T-cell (primary cell): ENCODE measurements around the gene YEATS2. TPM values are rescaled to one million over a fixed set of nuclear protein-coding genes. Genes with fewer than 3 reads are reported as not detected.

ENCODE experiments used
- ATAC-seq, 4 experiments: fragments of 200-7000 bp in 3 of 4; fragments of 150-1000 bp in 1 of 4; cut with Tn5 transposase; replicated peaks in 1 of 4; 1 replicate in 3 of 4; 2 replicates in 1 of 4; pipeline ENCODE4 v1.10.0; 2021; ENCODE audit warnings: moderate library complexity in 3 of 4, mild to moderate bottlenecking in 2 of 4, moderate number of reproducible peaks in 1 of 4
- CTCF ChIA-PET, 2 donors: fragments of 300-600 bp; sonication (Branson Sonifier 250); formaldehyde crosslinking; loops; one replicate each; lab custom pipeline; 2022; ENCODE audit warnings: antibody characterized with exemption in 2 of 2; lab: Charles Lee
- POLR2A ChIA-PET, 2 donors: fragments of 300-600 bp; sonication (Branson Sonifier 250); formaldehyde crosslinking; loops; one replicate each; lab custom pipeline; 2022; ENCODE audit warnings: antibody characterized with exemption in 2 of 2; lab: Charles Lee
- DNase-seq, 35 experiments: peaks; one replicate each; pipeline versions ENCODE4 v3.0.0 to v3.0.0-alpha.2; 2013 to 2023
- H3K27ac ChIP-seq: one replicate; pipeline ENCODE4 v1.5.1; 2013; ENCODE audit warnings: low read length
- H3K27me3 ChIP-seq, 2 experiments: replicated peaks in 1 of 2; 1 replicate in 1 of 2; 2 replicates in 1 of 2; pipeline versions ENCODE4 v1.6.1 to v1.7.0; 2013; ENCODE audit warnings: low read length in 1 of 2, mixed read lengths in 1 of 2; ENCODE audit not compliant: control insufficient read depth in 2 of 2, insufficient read depth in 2 of 2; ENCODE audit errors: extremely low read depth in 1 of 2
- H3K36me3 ChIP-seq, 2 donors: 1 replicate in 1 of 2; 2 replicates in 1 of 2; pipeline versions ENCODE4 v1.6.1 to v1.7.0; 2013; ENCODE audit warnings: low read length in 1 of 2; ENCODE audit not compliant: control insufficient read depth in 2 of 2, insufficient read depth in 1 of 2; ENCODE audit errors: extremely low read depth in 1 of 2
- H3K4me1 ChIP-seq, 2 experiments: 1 replicate in 1 of 2; 2 replicates in 1 of 2; pipeline versions ENCODE4 v1.6.1 to v1.7.0; 2013; ENCODE audit warnings: low read length in 2 of 2, mixed read lengths in 1 of 2; ENCODE audit not compliant: insufficient read depth in 2 of 2, control insufficient read depth in 1 of 2; ENCODE audit errors: extremely low read depth in 1 of 2
- H3K4me3 ChIP-seq, 2 donors: 1 replicate in 1 of 2; 2 replicates in 1 of 2; pipeline versions ENCODE4 v1.5.1 to v1.7.0; 2013; ENCODE audit warnings: mild to moderate bottlenecking in 2 of 2, low read length in 1 of 2, moderate library complexity in 1 of 2; ENCODE audit not compliant: control insufficient read depth in 1 of 2; ENCODE audit errors: extremely low read depth in 1 of 2
- H3K9me3 ChIP-seq: 2 replicates; pipeline ENCODE4 v1.7.0; 2013
- H3K27ac Mint-ChIP-seq, 2 donors: one replicate each; pipeline ENCODE4 v1.8.0; 2020 to 2021; ENCODE audit warnings: mild to moderate bottlenecking in 2 of 2, mixed read lengths in 2 of 2
- H3K27me3 Mint-ChIP-seq, 2 donors: one replicate each; pipeline ENCODE4 v1.8.0; 2021 to 2022; ENCODE audit warnings: mixed read lengths in 2 of 2
- H3K36me3 Mint-ChIP-seq: one replicate; pipeline ENCODE4 v1.8.0; 2021; ENCODE audit warnings: mixed read lengths
- H3K4me1 Mint-ChIP-seq, 3 donors: one replicate each; pipeline ENCODE4 v1.8.0; 2020 to 2022; ENCODE audit warnings: mixed read lengths in 3 of 3, mild to moderate bottlenecking in 1 of 3
- H3K4me3 Mint-ChIP-seq, 3 donors: one replicate each; pipeline ENCODE4 v1.8.0; 2020 to 2022; ENCODE audit warnings: mild to moderate bottlenecking in 3 of 3, mixed read lengths in 3 of 3, moderate library complexity in 3 of 3
- H3K9me3 Mint-ChIP-seq, 3 donors: one replicate each; pipeline ENCODE4 v1.8.0; 2020 to 2022; ENCODE audit warnings: mixed read lengths in 3 of 3
- WGBS: methylation state at CpG from one replicate; pipeline ENCODE4 v1.1.5; 2013; ENCODE audit warnings: missing lambda C conversion rate; ENCODE audit not compliant: insufficient coverage; 5-methylcytosine and 5-hydroxymethylcytosine counted together
- total RNA-seq, 35 experiments: library from RNA in 6 of 35; stranded (reverse) in 6 of 35; fragments of 120-200 nt in 1 of 35; gene quantifications; one replicate each; pipeline versions ENCODE4 v1.2.1 to v1.2.4 and lab custom pipeline; 2013 to 2026

YEATS2 gene
- total RNA-seq, 5 donors from 2014 or later (not counting 1 experiment from before 2014, with no cell fraction given): 23.8 to 26.2 (median 25.2) TPM

DNA sequence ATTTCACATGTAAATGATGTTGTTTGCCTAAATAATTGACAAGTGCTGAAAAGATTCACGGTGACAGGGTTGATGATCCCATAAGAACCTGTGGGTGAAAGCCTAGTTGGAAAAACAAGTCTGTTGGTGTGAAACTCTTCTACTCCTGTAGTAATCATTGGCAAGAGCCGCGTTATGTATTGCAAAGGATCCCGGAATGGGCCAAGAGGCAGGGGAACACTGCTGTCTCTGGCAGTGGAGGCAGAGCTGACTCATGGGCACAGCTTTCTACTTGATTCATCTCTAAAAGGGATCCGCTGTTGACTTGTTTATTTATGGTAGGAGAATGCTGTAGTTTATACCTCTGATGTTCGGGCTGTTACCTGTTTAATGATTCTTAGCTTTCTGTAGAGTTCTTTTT, 64.7 kb downstream of the YEATS2 start:
- Mint-ChIP-seq H3K27me3 (no peaks in the 10 kb centered on the region), H3K9me3 (no peaks in the 10 kb centered on the region), H3K27ac (no peak overlapping the region), H3K4me3 (no peak overlapping the region), H3K4me1 (peaks cover 10 to 17% (median 12%) of the 10 kb centered on the region in 3 donors), H3K36me3 (peaks cover 27% of the 10 kb centered on the region)
- Histone ChIP-seq H3K9me3 (no peaks in the 10 kb centered on the region), H3K27ac (no peak overlapping the region), H3K4me3 (no peak overlapping the region), H3K36me3 (peaks cover 3 to 35% of the 10 kb centered on the region in 2 donors), H3K4me1 (peaks cover 0 to 7% of the 10 kb centered on the region in 2 experiments), H3K27me3 (no peaks in the 10 kb centered on the region)
- DNase-seq (no peak), ATAC-seq (no peak)
- ChIA-PET CTCF (interaction anchor here in 1 of 2 donors (0.9 kb wide), 1 partner anchor 292 kb away, joined by 3 read pairs; no protein-coding TSS in a partner anchor), POLR2A (interaction anchor here (0.6 kb wide), 4 partner anchors 48 to 666 kb away, joined by 3 to 5 read pairs (median 4); no protein-coding TSS in a partner anchor)
- WGBS: 100% methylated on average over 2 of the region's 6 CpGs

GRCh38 chr3:183764847-183765731, 67.5 kb downstream of the YEATS2 start:
- H3K27me3 ChIP-seq: no peaks in the 10 kb centered on the region
- peaks cover 0 to 9% of the 10 kb centered on the region in 2 experiments for H3K4me1 ChIP-seq
- no peaks in the 10 kb centered on the region for H3K9me3 Mint-ChIP-seq
- peak in 1 of 4 experiments; percentile 26 for ATAC-seq
- peaks cover 10 to 17% (median 12%) of the 10 kb centered on the region in 3 donors for H3K4me1 Mint-ChIP-seq
- WGBS: 61% methylated on average over 3 of the region's 7 CpGs
- peak overlapping the region; percentile 48 to 77 for H3K27ac Mint-ChIP-seq
- ChIA-PET CTCF (interaction anchor here (0.6 to 1.3 kb wide), 10 partner anchors 139 to 666 kb away, joined by 3 to 13 read pairs (median 6); no protein-coding TSS in a partner anchor), POLR2A (interaction anchor here in 1 of 2 donors (0.6 kb wide), 1 partner anchor 23 kb away, joined by 3 read pairs; no protein-coding TSS in a partner anchor)
- H3K4me3 Mint-ChIP-seq: no peak overlapping the region
- no peaks in the 10 kb centered on the region for H3K9me3 ChIP-seq
- no peaks in the 10 kb centered on the region for H3K27me3 Mint-ChIP-seq
- H3K36me3 Mint-ChIP-seq: peaks cover 21% of the 10 kb centered on the region
- H3K4me3 ChIP-seq: no peak overlapping the region
- no peak overlapping the region for H3K27ac ChIP-seq
- DNase-seq: peak in 1 of 35 experiments; percentile 17
- peaks cover 3 to 24% of the 10 kb centered on the region in 2 donors for H3K36me3 ChIP-seq

DNA sequence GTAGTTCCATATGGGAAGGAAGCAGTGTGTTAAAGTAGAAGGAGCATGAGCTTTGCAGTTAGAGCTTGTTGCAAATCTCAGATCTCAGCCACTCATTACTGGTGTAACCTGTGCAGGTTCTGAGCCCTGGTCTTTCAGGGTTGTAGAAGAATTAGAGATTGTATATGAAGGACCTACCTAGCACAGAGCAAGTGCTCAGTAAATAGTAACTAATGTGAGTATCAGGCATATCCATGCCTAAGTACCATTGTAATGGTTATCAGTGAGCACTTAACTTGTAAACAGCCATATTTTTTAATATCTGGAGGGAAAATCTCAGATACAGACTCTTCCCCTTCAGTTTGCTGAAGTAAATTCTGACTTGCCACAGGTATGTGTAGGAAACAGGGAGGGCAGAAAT, 68.5 kb downstream of the YEATS2 start:
- peaks cover 10 to 17% (median 12%) of the 10 kb centered on the region in 3 donors for H3K4me1 Mint-ChIP-seq
- H3K36me3 ChIP-seq: peaks cover 3 to 24% of the 10 kb centered on the region in 2 donors
- H3K4me1 ChIP-seq: peaks cover 0 to 9% of the 10 kb centered on the region in 2 experiments
- no peak overlapping the region for H3K4me3 Mint-ChIP-seq
- H3K27ac Mint-ChIP-seq: peak overlapping the region; percentile 40 to 77
- no peak overlapping the region for H3K27ac ChIP-seq
- no peaks in the 10 kb centered on the region for H3K27me3 Mint-ChIP-seq
- H3K9me3 ChIP-seq: no peaks in the 10 kb centered on the region
- peaks cover 22% of the 10 kb centered on the region for H3K36me3 Mint-ChIP-seq
- no peak for DNase-seq
- no peaks in the 10 kb centered on the region for H3K27me3 ChIP-seq
- H3K4me3 ChIP-seq: no peak overlapping the region
- no peaks in the 10 kb centered on the region for H3K9me3 Mint-ChIP-seq
- no peak for ATAC-seq
- CTCF ChIA-PET: interaction anchor here (0.9 to 1.3 kb wide), 7 partner anchors 50 to 297 kb away, joined by 3 to 7 read pairs (median 5); no protein-coding TSS in a partner anchor
- POLR2A ChIA-PET: interaction anchor here in 1 of 2 donors (0.6 kb wide), 1 partner anchor 1057 kb away, joined by 5 read pairs; no protein-coding TSS in a partner anchor

DNA sequence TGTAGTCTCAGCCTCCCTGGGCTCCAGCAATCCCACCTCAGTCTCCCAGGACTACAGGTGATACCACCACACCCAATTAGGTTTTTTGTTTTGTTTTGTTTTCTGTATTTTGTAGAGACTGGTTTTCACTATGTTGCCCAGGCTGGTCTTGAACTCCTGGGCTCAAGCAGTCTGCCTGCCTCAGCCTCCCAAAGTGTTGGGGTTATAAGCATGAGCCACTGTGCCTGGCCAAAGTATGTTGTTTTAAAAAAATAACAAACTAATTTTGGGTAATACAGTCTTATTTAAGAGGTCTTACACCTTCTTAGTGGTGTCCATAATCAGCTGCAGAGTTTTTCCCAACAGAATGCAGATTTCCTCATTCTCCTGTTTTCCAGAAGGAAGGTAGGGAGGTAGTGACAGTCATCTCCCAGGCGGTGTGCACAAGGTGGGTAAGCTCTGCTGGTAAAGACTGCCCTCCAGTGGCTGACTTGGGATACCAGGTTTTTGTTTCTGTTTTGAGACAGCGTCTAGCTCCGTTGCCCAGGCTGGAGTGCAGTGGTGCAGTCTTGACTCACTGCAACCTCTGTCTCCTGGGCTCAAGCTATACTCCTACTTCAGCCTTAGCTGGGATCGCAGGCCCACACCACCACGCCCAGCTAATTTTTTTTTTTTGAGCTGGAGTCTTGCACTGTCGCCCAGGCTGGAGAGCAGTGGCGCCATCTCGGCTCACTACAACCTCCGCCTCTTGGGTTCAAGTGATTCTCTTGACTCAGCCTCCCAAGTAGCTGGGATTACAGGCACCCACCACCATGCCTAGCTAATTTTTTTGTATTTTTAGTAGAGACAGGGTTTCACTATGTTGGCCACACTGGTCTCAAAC, 69.4 kb downstream of the YEATS2 start:
- no peaks in the 10 kb centered on the region for H3K9me3 ChIP-seq
- H3K27ac ChIP-seq: no peak overlapping the region
- ATAC-seq: peak; percentile 82 to 91 (median 88)
- peaks cover 3 to 18% of the 10 kb centered on the region in 2 donors for H3K36me3 ChIP-seq
- H3K27me3 ChIP-seq: no peaks in the 10 kb centered on the region
- Mint-ChIP-seq H3K27ac (peak overlapping the region in 1 of 2 donors; percentile 77), H3K9me3 (no peaks in the 10 kb centered on the region), H3K36me3 (peaks cover 19% of the 10 kb centered on the region), H3K4me1 (peaks cover 10 to 17% (median 12%) of the 10 kb centered on the region in 3 donors), H3K4me3 (no peak overlapping the region), H3K27me3 (no peaks in the 10 kb centered on the region)
- peak; percentile 20 to 84 (median 62) for DNase-seq
- ChIA-PET POLR2A (no interaction called here), CTCF (interaction anchor here (0.6 to 1.5 kb wide), 20 partner anchors 9 to 1052 kb away, joined by 3 to 9 read pairs (median 4); partner anchors contain the start of gene KLHL24 (in 1 of the 2))
- 58% methylated on average over 4 of the region's 9 CpGs for WGBS
- H3K4me1 ChIP-seq: peaks cover 0 to 9% of the 10 kb centered on the region in 2 experiments
- H3K4me3 ChIP-seq: no peak overlapping the region

DNA sequence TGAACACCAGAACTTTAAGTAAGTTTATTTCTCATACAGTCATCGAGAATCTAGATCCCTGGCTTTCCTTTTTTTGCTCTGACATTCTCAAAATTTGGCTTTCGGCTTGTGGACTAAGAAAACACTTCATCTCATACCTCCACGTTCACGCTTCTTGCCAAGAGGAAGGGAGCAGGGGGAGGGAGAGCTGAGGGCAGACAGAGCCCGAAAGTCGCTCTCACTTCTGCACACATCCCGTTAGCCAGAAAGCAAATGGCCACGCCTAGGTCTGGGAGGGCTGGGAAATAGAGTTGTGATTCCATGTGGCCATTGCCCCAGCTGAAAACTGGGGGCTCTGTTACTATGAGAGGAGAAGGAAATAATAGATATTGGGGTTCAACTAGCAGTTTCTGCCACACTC, 70.5 kb downstream of the YEATS2 start:
- POLR2A ChIA-PET: no interaction called here
- H3K4me1 Mint-ChIP-seq: peaks cover 10 to 17% (median 12%) of the 10 kb centered on the region in 3 donors
- no CpG with 5 or more reads among the region's 8 CpGs for WGBS

More for the DNA sequence above, 70.5 kb downstream of the YEATS2 start:
- no peak overlapping the region for H3K4me3 Mint-ChIP-seq
- no peak for DNase-seq
- no peak for ATAC-seq
- no peaks in the 10 kb centered on the region for H3K27me3 ChIP-seq
- peaks cover 0 to 9% of the 10 kb centered on the region in 2 experiments for H3K4me1 ChIP-seq
- H3K36me3 Mint-ChIP-seq: peaks cover 20% of the 10 kb centered on the region
- H3K27ac Mint-ChIP-seq: no peak overlapping the region
- H3K9me3 ChIP-seq: no peaks in the 10 kb centered on the region
- CTCF ChIA-PET: interaction anchor here in 1 of 2 donors (0.6 kb wide), 1 partner anchor 17 kb away, joined by 3 read pairs; no protein-coding TSS in a partner anchor
- H3K27ac ChIP-seq: no peak overlapping the region
- no peaks in the 10 kb centered on the region for H3K9me3 Mint-ChIP-seq
- H3K36me3 ChIP-seq: peaks cover 0 to 21% of the 10 kb centered on the region in 2 donors
- H3K27me3 Mint-ChIP-seq: no peaks in the 10 kb centered on the region
- H3K4me3 ChIP-seq: no peak overlapping the region
